SK-N-SH (cell line): ENCODE results near the gene BCL11A. TPM values are rescaled to one million over a fixed set of nuclear protein-coding genes. Genes with fewer than 3 reads are reported as not detected.

Experiments
- CTCF ChIA-PET: fragments of 300-600, 350-600 bp; formaldehyde crosslinking; extraction: SDS; loops from one replicate; lab custom pipeline; 2021; lab: Yijun Ruan, JAX
- POLR2A ChIA-PET: fragments of 350-600 bp; sonication (Branson Sonifier 250); formaldehyde crosslinking; extraction: SDS; loops from one replicate; lab custom pipeline; 2020; ENCODE audit warnings: antibody characterized with exemption, inconsistent platforms; lab: Yijun Ruan, JAX
- DNase-seq: peaks from one replicate; pipeline ENCODE4 v3.0.0; 2012
- H2AFZ ChIP-seq: fragments of 200-600 bp; sonication (generic); 2 replicates; pipeline ENCODE4 v1.8.1; 2016; ENCODE audit warnings: antibody characterized with exemption, mild to moderate bottlenecking, low read depth
- H3F3A ChIP-seq: fragments of 200-600 bp; sonication (generic); replicated peaks from 2 replicates; pipeline ENCODE3; 2016; ENCODE audit warnings: antibody characterized with exemption, mild to moderate bottlenecking; ENCODE audit not compliant: insufficient read depth
- H3K27ac ChIP-seq, 2 experiments: fragments of 200-500 bp in 1 of 2; fragments of 200-600 bp in 1 of 2; sonication (Bioruptor generic) in 1 of 2; sonication (generic), shearing (Covaris generic) in 1 of 2; 2 replicates each; pipeline versions ENCODE4 v1.5.1 to v1.6.1; 2014 to 2016; ENCODE audit warnings: low read depth in 2 of 2, inconsistent platforms in 1 of 2, low read length in 1 of 2, mild to moderate bottlenecking in 1 of 2, mixed read lengths in 1 of 2
- H3K27me3 ChIP-seq: fragments of 200-600 bp; sonication (generic), shearing (Covaris generic); 2 replicates; pipeline ENCODE4 v1.6.1; 2016; ENCODE audit warnings: mixed run types; ENCODE audit not compliant: insufficient read depth
- H3K36me3 ChIP-seq, 2 experiments: fragments of 200-500 bp in 1 of 2; fragments of 200-600 bp in 1 of 2; sonication (Bioruptor generic) in 1 of 2; sonication (generic) in 1 of 2; replicated peaks in 1 of 2; 2 replicates each; pipeline versions ENCODE3 to v1.5.1; 2014 to 2016; ENCODE audit warnings: low read length in 1 of 2, mild to moderate bottlenecking in 1 of 2; ENCODE audit not compliant: insufficient read depth in 2 of 2, control insufficient read depth in 1 of 2
- H3K4me1 ChIP-seq, 2 experiments: fragments of 200-500 bp in 1 of 2; fragments of 200-600 bp in 1 of 2; sonication (Bioruptor generic) in 1 of 2; sonication (generic), shearing (Covaris generic) in 1 of 2; 2 replicates each; pipeline versions ENCODE4 v1.5.1 to v1.6.1; 2014 to 2016; ENCODE audit warnings: low read depth in 1 of 2, low read length in 1 of 2, mixed run types in 1 of 2; ENCODE audit not compliant: insufficient read depth in 2 of 2, control insufficient read depth in 1 of 2
- H3K4me2 ChIP-seq: fragments of 200-600 bp; sonication (generic), shearing (Covaris generic); 2 replicates; pipeline ENCODE4 v1.6.1; 2017; ENCODE audit warnings: mixed run types
- H3K4me3 ChIP-seq, 2 experiments: fragments of 200-500 bp in 1 of 2; fragments of 200-600 bp in 1 of 2; sonication (Bioruptor generic) in 1 of 2; sonication (generic), shearing (Covaris generic) in 1 of 2; 2 replicates each; pipeline versions ENCODE4 v1.5.1 to v1.8.1; 2014 to 2016; ENCODE audit warnings: low read depth in 2 of 2, inconsistent platforms in 1 of 2, low read length in 1 of 2, mild to moderate bottlenecking in 1 of 2, mixed read lengths in 1 of 2, moderate library complexity in 1 of 2
- H3K79me2 ChIP-seq: fragments of 200-600 bp; sonication (generic); 2 replicates; pipeline ENCODE4 v1.8.1; 2017; ENCODE audit warnings: mild to moderate bottlenecking; ENCODE audit not compliant: insufficient read depth
- H3K9ac ChIP-seq: fragments of 200-600 bp; sonication (generic); 2 replicates; pipeline ENCODE4 v1.6.1; 2017; ENCODE audit warnings: mixed run types
- H3K9me2 ChIP-seq: fragments of 200-600 bp; sonication (generic); 2 replicates; pipeline ENCODE4 v1.6.1; 2017; ENCODE audit warnings: mixed run types
- H3K9me3 ChIP-seq: fragments of 200-600 bp; sonication (generic); 2 replicates; pipeline ENCODE4 v1.6.1; 2017; ENCODE audit warnings: mixed run types, mild to moderate bottlenecking, moderate library complexity
- H4K20me1 ChIP-seq: fragments of 200-600 bp; sonication (generic); 2 replicates; pipeline ENCODE4 v1.6.1; 2017; ENCODE audit warnings: mild to moderate bottlenecking, mixed run types; ENCODE audit not compliant: insufficient read depth
- ELF1 ChIP-seq: IDR thresholded peaks from 2 replicates; pipeline ENCODE4 v1.4.0; 2012
- GABPA ChIP-seq: IDR thresholded peaks from 2 replicates; pipeline ENCODE4 v1.4.0; 2012; ENCODE audit warnings: low read depth, mild to moderate bottlenecking
- JUND ChIP-seq: IDR thresholded peaks from 2 replicates; pipeline ENCODE4 v1.4.0; 2012
- NRF1 ChIP-seq: IDR thresholded peaks from 2 replicates; pipeline ENCODE4 v1.6.1; 2012; ENCODE audit warnings: low read depth, mild to moderate bottlenecking, low read length
- POLR2AphosphoS5 ChIP-seq: IDR thresholded peaks from 2 replicates; pipeline ENCODE4 v1.6.1; 2012; ENCODE audit warnings: low read depth, low read length
- SIN3A ChIP-seq: IDR thresholded peaks from 2 replicates; pipeline ENCODE4 v1.6.1; 2012; ENCODE audit warnings: low read depth, mild to moderate bottlenecking, low read length, moderate library complexity, borderline replicate concordance
- TAF1 ChIP-seq: IDR thresholded peaks from 2 replicates; pipeline ENCODE4 v1.6.1; 2012; ENCODE audit warnings: low read depth, mild to moderate bottlenecking, low read length, moderate library complexity, borderline replicate concordance
- TCF12 ChIP-seq: IDR thresholded peaks from 2 replicates; pipeline ENCODE4 v1.4.0; 2012
- YY1 ChIP-seq: IDR thresholded peaks from 2 replicates; pipeline ENCODE4 v1.4.0; 2012; ENCODE audit warnings: low read depth, mild to moderate bottlenecking
- WGBS: methylation state at CpG from one replicate; pipeline ENCODE4 v1.1.6; 2017; ENCODE audit warnings: low lambda C conversion rate; 5-methylcytosine and 5-hydroxymethylcytosine counted together
- polyA plus RNA-seq, 3 experiments: library from polyadenylated mRNA; depleted of rRNA; stranded (reverse); fragments of >200 nt; gene quantifications; 2 replicates each; pipeline ENCODE4 v1.2.3, GENCODE V29; 2012
- TF ChIP-seq, protein P1 (sequence below): IDR thresholded peaks from 2 replicates; pipeline ENCODE4 v1.4.0; 2012; ENCODE audit warnings: low read depth
- TF ChIP-seq, protein P2 (sequence below): IDR thresholded peaks from 2 replicates; pipeline ENCODE4 v1.6.1; 2012; ENCODE audit warnings: mild to moderate bottlenecking, low read depth, low read length, moderate library complexity
- TF ChIP-seq, protein P3 (sequence below): fragments of 150-350 bp; IDR thresholded peaks from 2 replicates; pipeline ENCODE4 v1.6.1; 2016; ENCODE audit warnings: mild to moderate bottlenecking, low read depth, low read length
- TF ChIP-seq, protein P4 (sequence below): IDR thresholded peaks from 2 replicates; pipeline ENCODE4 v1.4.0; 2012; ENCODE audit warnings: low read depth, borderline replicate concordance

Gene BCL11A
- polyA plus RNA-seq, 1 of the 3 experiments (the other 2 are of a cell fraction), result 1.9 TPM

DNA sequence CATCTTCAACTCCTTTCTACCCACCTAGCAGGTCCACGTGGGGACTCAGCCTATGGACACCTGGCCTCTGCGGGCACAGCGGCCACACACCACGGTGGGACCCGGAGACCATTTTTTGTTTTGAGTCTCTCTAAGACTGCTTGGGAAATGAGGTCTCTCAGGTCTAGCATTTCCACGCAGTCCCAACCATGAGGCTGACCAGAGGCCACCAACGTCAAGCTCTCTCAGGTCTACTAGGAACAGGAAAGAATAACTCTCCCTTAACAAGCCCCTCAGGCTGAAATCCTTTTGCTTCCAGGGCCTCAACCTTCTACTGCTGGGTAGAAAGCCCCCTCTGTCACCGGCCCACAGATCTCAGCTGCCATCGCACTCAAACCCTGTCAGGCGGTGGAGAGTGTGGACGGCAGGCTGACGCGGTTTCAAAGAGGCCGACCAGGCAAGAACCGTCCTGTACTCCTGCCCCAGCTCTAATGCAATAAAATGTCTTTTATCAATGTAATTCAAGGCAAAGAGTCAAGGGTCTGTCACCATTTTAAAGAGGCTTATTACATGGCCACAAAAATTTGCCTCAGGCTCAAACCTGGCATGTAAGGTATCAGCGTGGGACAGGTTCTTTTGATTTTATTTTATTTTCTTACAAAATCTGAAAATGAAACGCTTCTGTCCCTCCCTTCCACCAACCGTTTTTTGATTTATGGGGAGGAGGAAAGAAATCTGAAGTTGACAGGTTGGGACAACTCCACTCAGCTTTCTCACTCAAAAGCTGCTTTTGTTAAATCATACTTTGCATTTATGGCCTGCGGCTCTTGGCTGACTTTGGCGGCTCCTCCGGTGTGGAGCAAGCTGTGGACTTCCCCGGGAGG lies 74.0 kb downstream of the BCL11A start:
- Histone ChIP-seq H3K79me2 (peaks cover 10% of the 10 kb centered on the region; the same call in 1 of the 2 replicates), H3K36me3 (no peaks in the 10 kb centered on the region), H3K9me2 (no peaks in the 10 kb centered on the region), H3K4me2 (no peak overlapping the region), H3K4me1 (peaks cover 0 to 27% of the 10 kb centered on the region in 2 experiments; a peak in 3 of 4 replicates), H3K9me3 (no peaks in the 10 kb centered on the region), H3K27ac (no peak overlapping the region), H3K9ac (no peak overlapping the region), H4K20me1 (no peaks in the 10 kb centered on the region), H3K4me3 (no peak overlapping the region), H3F3A (peaks cover 24% of the 10 kb centered on the region), H2AFZ (no peak overlapping the region), H3K27me3 (no peaks in the 10 kb centered on the region)
- WGBS, result 88% methylated on average over 21 of the region's 22 CpGs
- ChIA-PET POLR2A (no interaction called here), CTCF (no interaction called here)
- TF ChIP-seq TCF12 (no peak), ELF1 (no peak), SIN3A (no peak), NRF1 (no peak), YY1 (no peak)
- TF ChIP-seq, protein P1, sequence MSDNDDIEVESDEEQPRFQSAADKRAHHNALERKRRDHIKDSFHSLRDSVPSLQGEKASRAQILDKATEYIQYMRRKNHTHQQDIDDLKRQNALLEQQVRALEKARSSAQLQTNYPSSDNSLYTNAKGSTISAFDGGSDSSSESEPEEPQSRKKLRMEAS, result no peak
- no peak for DNase-seq

DNA sequence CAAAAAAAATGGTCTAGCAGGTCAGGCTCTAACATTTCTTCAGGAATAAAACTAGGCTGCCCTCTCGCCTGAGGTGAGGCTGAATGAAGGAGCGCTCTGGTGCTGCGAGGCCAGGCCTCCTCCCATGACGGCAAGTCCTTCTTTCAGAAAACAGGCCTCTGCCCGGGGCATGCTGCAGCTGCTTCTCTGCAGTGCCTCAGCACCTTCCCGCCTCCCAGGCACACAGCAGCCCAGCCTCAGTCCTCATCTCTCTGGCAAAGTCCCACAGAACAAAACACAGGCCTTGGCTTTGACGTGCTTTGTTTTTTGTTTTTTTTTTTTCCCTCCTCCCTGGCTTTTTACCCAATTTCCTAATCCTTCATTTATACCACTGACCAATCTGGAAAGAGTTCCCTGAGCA lies 74.8 kb downstream of the BCL11A start:
- Histone ChIP-seq H2AFZ (no peak overlapping the region), H3K27ac (no peak overlapping the region), H3K9me3 (no peaks in the 10 kb centered on the region), H3K4me2 (no peak overlapping the region), H3F3A (peaks cover 16% of the 10 kb centered on the region), H3K9ac (no peak overlapping the region), H3K79me2 (peaks cover 10% of the 10 kb centered on the region; the same call in 1 of the 2 replicates), H3K9me2 (no peaks in the 10 kb centered on the region), H4K20me1 (no peaks in the 10 kb centered on the region), H3K36me3 (no peaks in the 10 kb centered on the region), H3K27me3 (no peaks in the 10 kb centered on the region), H3K4me1 (peaks cover 0 to 19% of the 10 kb centered on the region in 2 experiments; a peak in 3 of 4 replicates), H3K4me3 (no peak overlapping the region)
- no peak for DNase-seq
- TF ChIP-seq, protein P2, sequence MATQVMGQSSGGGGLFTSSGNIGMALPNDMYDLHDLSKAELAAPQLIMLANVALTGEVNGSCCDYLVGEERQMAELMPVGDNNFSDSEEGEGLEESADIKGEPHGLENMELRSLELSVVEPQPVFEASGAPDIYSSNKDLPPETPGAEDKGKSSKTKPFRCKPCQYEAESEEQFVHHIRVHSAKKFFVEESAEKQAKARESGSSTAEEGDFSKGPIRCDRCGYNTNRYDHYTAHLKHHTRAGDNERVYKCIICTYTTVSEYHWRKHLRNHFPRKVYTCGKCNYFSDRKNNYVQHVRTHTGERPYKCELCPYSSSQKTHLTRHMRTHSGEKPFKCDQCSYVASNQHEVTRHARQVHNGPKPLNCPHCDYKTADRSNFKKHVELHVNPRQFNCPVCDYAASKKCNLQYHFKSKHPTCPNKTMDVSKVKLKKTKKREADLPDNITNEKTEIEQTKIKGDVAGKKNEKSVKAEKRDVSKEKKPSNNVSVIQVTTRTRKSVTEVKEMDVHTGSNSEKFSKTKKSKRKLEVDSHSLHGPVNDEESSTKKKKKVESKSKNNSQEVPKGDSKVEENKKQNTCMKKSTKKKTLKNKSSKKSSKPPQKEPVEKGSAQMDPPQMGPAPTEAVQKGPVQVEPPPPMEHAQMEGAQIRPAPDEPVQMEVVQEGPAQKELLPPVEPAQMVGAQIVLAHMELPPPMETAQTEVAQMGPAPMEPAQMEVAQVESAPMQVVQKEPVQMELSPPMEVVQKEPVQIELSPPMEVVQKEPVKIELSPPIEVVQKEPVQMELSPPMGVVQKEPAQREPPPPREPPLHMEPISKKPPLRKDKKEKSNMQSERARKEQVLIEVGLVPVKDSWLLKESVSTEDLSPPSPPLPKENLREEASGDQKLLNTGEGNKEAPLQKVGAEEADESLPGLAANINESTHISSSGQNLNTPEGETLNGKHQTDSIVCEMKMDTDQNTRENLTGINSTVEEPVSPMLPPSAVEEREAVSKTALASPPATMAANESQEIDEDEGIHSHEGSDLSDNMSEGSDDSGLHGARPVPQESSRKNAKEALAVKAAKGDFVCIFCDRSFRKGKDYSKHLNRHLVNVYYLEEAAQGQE, result no peak
- TF ChIP-seq POLR2AphosphoS5 (no peak), TAF1 (no peak), JUND (no peak), GABPA (no peak)
- TF ChIP-seq, protein P3, sequence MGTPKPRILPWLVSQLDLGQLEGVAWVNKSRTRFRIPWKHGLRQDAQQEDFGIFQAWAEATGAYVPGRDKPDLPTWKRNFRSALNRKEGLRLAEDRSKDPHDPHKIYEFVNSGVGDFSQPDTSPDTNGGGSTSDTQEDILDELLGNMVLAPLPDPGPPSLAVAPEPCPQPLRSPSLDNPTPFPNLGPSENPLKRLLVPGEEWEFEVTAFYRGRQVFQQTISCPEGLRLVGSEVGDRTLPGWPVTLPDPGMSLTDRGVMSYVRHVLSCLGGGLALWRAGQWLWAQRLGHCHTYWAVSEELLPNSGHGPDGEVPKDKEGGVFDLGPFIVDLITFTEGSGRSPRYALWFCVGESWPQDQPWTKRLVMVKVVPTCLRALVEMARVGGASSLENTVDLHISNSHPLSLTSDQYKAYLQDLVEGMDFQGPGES, result no peak
- TF ChIP-seq, protein P4, sequence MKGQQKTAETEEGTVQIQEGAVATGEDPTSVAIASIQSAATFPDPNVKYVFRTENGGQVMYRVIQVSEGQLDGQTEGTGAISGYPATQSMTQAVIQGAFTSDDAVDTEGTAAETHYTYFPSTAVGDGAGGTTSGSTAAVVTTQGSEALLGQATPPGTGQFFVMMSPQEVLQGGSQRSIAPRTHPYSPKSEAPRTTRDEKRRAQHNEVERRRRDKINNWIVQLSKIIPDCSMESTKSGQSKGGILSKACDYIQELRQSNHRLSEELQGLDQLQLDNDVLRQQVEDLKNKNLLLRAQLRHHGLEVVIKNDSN, result no peak
- ChIA-PET CTCF (no interaction called here), POLR2A (no interaction called here)
- 71% methylated on average over 4 of the region's 7 CpGs for WGBS
